NCI-H187 (cell line): Measurements from ENCODE around the gene RCOR1.
"Not testable (repeated sequence)": the region's sequence is repeated elsewhere in the genome, so short reads cannot be mapped to it uniquely, and the experiment has no call there.

ENCODE experiments used
- DNase-seq, 2 experiments: peaks; one replicate each; lab custom pipeline; 2025; lab: John Stamatoyannopoulos, UW

Gene RCOR1

DNA sequence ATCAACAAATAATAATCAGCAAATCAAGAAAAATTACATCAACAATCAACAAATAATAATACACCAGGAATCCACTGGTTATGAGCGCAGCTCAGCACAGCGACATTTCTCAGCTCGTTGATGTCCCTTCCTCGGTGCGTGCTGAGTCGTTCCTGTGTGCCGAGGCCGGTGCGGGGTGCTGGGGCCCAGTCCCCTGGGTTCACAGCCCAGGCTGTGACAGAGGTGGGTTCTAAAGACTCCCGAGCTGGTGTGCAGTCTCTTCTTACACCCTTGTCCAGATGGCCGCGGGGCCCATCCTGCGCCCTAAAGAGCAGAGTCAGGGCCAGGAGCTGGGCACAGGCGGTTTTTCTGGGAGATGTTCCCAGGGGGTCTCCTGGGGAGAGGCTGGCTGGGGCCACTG lies 157.9 kb downstream of the RCOR1 start:
- DNase-seq = no peak

DNA sequence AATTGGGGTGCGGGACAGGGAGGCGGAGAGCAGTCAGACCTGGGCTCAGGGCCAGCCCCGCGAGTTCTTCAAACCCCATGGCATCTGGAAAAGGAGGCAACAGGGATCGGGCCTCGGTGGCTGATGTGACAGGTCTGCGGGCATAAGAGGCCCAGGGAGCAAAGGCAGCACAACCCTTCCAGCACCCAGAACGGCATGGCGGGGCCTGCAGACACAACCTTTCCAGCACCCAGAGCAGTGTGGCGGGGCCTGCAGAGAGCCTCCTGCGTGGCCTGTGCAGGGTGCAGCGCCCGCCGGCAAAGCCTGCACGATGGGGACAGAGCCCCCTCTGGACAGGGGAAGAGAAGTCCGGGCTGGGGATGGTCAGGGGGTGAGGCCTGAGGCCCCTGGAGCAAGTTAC lies 158.6 kb downstream of the RCOR1 start:
- DNase-seq = no peak

DNA sequence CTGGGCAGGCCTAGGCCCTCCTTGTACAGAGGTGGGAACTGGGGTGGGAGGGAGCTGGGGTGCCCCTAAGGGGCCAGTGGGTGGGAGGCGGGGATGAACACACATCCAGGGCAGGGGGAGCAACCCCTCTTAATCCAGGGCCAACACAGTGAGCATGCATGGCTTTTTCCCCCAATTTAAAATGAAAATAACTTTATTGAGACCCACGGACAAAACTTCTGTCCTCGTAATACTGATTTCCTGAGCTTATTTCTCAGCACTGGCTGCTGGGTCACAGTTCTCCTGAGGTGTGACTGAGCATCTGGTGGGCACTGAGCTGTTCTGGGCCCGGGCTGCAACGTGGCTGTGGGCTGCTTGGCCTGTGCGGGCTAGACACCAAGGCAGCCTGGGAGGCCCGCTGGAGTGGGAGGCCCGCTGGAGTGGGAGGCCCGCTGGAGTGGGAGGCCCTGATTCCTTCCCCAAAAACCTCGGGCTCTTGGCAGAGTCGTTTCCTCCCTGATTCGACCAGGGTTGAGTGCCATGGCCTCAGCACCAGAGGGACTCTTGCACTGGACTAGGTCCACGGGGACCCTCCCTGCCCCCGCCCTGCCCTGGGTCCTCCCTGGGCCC lies 159.9 kb downstream of the RCOR1 start:
- no peak for DNase-seq

DNA sequence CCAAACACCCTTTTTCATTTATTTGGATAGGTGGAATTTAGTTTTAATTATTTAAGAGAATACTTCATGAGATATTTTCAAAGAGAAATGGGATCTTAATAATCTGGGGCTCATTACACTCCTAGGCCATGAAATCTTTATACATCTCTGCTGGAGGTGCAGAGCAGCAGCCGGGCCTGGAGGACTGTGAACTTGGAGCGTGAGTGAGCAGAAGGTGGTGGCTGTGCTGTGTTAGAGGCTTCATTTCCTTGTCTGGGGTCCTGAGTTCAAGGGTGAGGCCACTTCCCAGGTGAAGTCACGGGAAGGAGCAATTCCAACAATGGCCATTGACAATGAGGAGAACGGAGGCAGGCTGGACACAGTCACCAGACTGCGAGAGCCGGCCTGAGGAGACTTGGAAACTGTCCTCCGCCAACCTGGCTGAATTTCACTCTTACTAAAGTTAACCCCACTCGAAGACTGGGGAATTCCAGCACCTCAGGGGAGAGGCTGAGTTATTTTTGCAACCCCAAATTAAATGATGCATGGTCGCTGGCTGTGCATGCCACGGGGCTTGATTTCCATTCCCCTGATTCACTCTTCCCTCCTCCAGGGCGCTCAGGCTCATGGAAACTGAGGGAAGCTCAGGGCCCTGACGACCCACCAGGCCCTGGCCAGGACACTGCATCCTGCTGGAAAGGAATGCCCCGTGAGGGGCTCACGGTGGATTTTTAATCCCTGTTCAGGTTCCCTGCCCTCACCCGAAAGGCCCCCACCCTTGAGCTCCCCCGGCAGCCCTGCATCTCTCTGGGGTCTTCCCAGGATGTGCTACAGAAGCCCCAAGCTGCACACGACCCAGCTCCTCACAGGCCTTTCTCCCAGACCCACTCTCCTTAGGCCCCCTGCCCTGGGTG lies 162.2 kb downstream of the RCOR1 start:
- no peak for DNase-seq

DNA sequence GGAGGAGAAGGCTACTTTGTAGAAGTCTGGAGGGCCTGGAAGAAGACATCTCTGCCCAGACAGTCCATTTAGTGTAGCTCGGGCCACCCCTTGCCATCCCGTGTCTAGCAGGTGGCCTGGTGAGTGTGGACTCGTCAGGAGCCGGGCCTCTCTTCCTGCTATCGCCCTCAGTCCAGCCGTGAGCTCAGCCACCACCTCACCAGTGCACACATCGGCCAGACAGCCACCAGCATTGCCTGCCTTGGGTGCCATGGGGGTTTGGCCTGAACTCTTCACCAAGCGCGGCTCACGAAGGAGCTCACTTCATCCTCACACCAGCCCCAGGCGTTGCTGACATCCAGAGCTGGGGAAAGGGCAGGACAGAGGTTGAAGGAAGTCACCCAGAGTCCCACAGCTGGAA lies 165.2 kb downstream of the RCOR1 start:
- no peak for DNase-seq

DNA sequence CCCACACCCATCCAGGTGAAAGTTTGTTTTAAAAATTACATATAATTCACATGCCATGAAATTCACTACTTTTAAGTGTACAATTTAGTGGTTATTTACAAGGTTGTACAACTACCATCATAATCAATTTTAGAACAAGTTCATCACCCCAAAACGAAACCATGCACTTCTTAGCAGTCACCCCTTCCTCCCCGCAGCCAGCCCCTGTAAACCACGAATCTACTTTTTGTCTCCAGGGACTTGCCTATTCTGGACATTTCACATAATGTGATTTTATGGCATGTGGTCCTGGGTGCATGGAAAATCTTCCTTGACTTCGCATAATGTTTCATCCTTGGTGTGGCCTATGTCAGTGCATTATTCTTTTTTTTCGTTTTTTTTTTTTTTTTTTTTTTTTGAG lies 165.6 kb downstream of the RCOR1 start:
- no peak for DNase-seq

DNA sequence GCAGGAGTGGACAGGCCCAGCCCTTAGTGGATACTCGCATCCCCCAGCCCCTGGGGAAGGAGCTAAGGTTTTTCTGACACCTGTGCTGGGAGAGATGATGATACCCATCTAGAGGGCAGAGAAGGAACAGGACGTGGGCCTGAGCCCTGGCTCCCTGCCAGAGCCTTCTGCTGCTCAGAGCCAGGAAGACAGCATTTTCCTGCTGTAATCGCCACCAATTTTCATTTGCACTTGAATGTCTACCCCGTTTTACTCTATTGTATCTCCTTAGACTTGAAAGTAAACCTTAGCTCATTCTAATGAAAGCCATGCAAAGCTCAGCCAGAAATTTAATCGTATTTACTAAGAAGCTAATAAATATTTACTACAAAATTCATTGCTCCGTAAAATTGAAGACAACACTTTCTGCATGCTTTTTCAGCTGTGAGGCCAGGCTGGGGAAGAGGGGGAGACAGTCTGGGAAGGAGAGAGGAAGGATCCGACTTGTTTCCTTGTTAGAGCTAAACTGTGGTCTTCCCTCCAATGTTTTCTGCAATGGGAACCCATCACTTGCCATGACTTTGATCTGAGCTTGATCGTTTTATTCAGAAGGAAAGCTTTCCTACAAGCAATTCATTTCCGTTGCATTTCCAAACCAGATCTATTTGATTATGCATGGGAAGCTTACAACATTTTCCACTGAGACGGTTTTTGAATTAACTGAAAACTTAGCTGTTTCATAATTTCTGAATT lies 167.2 kb downstream of the RCOR1 start:
- no peak for DNase-seq

DNA sequence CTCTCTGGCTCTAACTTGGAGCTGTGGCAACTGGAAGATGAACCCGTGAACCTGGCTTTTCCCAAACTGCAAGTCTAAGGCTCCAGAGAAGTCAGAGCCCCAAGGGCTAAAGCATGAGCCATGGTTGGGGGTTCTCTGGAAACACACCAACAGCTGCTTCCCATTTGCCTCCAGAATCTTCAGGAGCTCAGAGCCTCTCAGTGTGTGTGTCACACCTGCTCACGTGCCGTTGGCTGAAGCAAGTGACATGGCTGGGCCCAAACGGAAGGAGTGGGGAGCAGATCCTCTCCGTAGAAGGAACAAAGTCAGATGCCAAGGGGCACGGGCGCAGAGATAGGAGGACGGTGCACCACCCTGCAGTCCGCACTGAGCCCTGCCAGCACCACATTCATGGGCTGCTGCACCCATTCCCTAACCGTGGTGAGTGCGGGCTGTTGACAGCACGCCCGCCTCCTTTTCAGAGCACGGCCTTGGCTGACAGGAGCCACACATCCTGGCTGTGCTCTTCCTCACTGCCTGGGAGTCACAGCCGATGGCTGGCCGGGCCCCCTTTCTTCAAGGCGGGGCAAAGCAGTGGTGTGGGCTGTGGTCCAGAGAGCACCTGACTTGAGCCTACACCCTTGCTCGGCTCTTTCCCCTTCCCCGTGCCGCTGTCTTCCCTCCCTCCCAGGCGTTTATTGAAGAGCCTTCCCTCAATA lies 168.2 kb downstream of the RCOR1 start:
- DNase-seq = no peak

DNA sequence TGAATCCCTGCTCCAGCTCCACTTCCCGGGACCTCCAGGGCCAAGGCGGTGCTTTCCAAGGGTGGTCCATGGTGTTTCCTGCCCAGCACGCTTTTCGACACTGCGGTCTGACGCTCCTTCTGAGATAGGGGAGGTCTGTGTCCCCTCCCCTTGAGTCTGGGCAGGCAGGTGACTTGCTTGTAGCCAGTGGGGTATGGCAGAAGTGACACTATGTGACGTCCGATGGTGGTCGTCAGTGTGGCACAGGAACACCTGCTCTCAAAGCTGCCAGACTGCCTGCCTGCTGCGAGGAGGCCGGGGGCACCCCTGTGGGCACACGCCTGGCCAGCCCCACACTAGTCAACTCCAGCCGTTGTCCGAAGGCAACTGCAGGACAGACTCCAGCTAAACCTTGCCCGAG lies 168.8 kb downstream of the RCOR1 start:
- no peak for DNase-seq

DNA sequence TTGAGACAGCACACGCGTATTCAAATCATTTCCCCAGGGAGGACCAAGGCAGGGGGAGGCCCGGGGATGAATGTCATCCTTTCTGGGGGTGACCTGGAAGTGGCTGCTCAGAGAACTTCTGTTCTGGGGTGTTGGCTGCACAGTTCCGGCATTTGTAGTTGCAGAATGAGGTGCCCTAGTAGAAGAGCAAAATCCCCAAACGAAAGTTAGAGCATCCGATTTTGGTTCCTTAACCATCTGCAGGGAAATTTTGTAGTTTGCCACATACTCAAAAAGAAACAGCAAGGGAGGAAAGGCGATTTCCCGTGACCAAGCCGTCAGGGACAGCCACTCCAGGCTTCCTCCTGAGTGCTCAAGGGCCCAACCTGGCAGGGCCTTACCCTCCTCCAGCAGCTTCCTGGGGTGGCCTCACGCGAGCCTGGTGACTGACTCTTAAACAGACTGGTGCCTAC lies 171.8 kb downstream of the RCOR1 start:
- DNase-seq = no peak

DNA sequence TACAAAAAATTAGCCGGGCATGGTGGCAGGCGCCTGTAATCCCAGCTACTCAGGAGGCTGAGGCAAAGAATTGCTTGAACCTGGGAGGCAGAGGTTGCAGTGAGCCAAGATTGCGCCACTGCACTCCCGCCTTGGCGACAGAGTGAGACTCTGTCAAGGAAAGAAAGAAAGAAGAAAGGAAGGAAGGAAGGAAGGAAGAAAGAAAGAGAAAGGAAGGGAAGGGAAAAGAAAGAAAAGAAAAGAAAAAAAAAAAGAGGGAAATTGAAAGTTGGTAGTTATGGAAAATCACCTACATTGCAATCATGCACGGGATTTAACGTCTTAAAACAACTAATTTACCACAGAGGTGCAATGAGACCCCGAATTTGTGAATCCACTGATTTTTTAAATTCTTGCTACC lies 173.3 kb downstream of the RCOR1 start:
- DNase-seq = not testable (repeated sequence)

DNA sequence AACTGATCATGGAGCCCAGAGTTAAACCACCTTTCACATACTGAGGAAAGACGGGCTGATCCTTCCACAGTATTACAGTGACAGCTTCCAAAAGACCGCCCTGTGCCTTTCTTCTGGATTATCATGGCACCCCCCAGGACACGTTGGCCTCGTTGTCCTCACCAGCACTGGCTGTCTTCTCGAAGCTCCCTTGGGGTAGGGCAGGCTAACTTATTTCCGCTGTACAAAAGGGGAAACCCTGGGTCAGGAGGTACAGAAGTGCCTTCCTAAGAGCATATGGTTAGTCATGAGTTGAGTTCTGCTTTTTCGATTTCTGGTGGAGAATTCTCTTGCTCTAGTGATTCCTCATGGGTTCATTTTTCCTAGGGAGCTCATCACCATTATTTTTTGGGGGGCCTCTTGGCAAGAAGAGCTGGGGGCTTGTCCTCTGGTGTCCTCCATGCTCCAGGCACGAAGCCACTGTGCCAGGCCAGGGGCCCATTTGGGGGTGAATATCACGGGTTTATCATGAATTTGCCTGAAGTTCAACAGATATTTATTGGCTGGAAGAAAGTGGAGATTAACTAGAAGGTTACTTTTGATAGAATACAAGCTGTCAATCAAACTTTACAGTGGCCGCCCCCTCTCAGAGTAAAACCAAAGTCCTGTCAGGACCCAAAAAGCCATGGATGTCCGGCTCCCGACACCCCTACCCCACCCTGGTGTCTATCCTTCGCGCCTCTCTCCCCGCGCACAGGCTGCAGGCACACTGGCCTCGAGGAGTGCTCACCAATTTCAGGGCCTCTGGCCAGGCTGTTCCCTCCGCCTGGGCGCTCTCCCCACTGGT lies 176.0 kb downstream of the RCOR1 start:
- no peak for DNase-seq

DNA sequence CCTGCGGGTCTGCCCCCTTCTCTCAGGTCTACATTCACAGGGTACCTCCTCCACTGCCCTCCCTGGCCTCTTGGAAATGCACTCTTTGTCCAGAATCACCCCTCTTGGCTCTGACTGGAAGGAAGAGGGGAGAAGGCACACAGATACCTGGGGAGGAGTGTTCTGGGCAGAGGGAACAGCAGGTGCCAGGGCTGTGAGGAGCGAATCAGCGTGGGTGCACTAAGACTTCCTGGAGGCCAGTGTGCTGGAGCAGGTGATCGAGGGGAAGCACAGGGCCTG lies 176.5 kb downstream of the RCOR1 start:
- DNase-seq = no peak

DNA sequence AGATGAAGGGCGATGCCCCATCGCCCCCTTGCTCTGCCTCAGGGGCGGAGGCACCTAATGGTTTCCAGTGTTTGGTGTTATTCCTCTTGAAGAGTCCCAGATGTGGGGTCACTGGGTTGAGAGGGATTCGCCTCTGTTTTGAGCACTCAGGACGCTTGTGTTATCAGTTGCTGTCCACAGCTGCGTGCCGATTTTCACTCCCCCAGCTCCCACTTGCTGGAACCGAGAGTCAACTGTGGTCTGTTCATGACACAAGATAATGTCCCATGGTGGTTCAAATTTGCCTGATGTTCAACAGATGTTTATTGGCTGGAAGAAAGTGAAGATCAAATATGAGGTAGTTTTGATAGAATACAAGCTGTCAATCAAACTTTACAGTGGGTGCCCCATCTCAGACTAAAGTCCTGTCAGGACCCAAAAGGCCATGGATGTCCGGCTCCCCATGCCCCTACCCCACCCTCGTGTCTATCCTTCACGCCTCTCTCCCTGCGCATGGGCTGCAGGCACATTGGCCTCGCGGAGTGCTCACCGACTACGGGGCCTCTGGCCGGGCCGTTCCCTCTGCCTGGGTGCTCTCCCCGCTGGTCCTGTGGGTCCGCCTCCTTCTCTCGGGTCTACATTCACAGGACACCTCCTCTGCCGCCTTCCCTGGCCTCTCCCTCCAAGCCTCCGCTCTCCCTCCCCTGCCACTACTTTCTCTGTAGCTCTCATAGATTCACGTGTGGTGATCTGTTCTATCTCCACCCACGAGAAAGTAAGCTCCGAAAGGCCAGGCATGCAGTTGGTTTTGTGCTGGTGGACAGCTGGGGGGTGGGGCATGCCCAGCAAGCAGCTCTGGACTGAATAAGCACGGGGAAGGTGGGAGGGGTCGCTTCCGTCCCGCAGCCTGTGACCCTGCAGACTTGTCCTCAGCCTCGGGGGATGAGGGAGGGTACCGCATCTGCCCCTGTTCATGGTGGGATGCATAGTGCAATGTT lies 178.0 kb downstream of the RCOR1 start:
- no peak for DNase-seq

DNA sequence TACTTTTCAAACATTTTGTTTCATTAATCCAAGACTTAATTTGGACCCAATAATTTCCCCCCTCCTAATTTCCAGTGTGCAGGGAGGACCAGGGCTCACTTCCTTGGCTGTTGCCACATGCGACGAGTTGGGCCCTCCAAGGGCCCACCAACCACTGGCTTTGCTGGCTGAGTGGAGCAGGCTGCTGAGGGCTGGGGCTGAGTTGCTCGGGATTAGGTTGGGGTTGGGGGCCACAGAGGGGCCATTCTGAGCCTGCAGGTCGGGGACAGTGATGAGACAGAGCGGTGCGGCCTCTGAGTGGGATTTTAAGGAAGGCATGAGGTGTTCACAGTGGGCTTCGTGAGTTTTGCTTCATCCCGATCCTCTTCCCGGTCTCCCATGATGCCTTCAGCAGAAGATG lies 178.7 kb downstream of the RCOR1 start:
- no peak for DNase-seq

DNA sequence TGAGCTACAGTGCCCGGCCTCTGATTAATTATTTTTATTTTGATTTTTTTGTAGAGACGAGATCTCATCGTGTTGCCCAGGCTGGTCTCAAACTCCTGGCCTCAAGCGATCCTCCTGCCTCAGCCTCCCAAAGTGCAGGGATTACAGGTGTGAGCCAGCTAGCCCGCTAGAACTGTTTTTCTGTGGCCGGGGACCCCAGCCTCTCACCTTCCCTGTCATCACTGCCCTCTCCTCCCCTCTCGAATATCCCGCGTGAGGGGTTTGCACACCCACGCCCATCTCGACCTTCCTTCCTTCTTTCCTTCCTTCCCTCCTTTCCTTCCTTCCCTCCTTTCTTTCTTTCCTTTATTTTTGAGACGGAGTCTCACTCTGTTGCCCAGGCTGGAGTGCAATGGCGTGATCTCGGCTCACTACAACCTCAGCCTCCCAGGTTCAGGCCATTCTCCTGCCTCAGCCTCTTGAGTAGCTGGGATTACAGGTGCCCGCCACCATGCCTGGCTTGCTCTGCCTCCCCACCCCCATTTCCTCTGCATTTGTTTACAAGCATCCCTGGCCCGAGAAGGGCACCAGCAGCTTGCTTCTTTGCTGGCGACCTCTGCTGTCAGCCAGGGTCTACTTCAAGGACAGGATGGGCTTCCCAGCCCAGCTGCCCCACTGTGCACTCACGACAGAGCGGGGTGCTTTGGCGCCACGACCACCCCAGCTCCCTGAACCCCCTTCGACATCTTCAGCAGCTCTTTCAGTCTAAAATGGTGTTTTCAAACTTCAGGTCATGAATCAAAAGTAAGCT lies 180.5 kb downstream of the RCOR1 start:
- DNase-seq = no peak

DNA sequence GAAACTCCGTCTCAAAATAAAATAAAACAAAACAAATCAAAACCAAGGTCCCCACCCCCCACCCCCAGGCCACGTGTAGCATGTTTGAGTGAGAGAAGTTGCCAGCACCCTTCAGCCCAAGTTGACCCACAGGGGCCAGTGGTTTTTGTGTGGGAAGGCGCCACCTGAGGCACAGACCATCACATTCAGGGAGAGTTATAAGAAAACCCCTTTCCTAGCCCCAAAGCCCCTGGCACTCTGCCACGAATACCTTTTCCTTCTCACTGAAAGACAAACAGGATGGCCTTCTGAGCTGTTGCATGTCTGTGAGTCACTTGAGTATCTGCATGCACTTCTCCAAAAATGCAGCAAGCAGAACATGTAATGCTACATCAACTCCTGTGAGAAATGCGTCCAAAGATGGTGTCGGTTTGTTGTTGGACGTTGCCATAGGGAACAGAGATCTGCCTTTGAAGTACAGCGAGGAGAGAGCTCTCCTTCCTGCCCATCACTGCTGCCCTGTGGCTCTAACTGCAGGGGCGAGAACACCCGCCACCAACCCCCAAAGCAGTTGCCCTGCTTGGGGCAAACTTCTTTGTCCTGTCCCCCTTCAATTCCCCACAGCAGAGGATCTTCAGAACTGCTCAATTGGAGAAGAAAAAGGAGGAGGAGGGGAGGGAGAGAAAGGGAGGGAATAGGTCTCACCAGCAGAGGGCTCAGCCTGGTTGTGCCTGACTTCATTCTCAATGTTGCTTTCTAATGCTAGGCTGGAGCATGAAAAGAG lies 182.1 kb downstream of the RCOR1 start:
- peak; percentile 22 to 28 for DNase-seq

DNA sequence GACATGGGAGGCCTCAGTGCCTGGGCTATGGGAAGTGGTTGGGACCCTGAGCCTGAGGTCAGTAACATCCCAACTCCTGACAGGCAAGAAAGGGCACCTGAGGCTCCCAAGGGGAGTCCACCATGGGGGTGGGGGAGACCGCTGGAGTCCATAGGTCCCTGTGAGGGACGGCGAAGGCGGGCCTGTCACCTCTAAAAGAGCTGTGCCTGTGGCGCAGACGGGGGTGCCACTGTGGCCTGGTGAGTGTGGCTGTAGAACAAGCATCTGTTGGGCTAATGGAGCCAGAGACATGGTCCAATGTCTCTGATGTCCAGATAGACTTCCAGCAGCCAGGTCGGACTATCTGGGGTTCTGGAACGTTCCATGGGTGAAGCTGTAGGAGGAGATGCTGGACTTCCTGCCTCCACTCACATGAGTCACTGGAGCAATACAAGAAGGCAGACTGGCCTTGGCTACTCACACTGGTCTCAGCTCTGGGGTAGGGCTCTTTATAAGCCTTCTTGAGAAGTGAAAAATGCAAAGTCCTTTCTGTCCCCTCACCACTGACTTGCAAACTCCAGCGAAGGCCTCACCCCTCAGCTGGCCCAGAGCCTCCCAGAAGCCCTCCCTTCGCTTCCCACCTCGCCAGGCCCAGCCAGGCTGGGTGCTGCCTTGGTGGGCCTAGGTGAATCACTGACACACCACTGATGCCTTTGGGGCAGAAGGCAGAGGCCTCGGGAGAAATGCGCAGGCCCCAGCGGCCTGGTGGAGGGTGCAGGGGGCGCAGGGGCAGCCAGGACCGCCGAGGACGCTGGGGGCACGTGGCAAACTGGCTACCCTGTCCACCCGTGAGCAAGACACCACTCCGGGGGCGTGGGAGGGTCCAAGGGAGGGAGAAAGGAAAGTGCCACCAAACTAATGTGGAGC lies 183.7 kb downstream of the RCOR1 start:
- no peak for DNase-seq
